HG02852 (cell line): ENCODE results near the gene EDNRA.

Experiments used
- ATAC-seq: cut with Tn5 transposase; IDR thresholded peaks from one replicate; pipeline ENCODE4 v1.9.1; 2021; ENCODE audit warnings: mild to moderate bottlenecking, moderate library complexity; ENCODE audit not compliant: unreplicated experiment

EDNRA gene

DNA sequence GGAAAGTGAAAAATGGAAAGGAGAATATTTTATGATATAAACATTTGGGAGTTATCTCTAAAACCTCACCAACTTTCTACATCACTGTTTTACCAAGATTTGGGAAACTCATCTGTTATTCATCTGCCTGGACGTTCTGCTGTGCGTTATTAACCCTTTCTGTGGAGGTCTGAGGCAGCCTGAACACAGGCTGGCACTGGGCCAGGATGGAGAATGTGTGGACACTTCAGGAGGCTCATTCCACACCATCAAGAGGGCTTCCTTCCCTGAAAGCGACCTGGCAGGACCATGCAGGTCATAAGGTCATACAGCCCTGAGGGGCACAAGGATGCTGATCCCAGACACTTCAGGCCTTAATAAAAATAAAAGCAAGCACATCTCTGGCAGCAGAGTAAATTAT lies 105.1 kb downstream of the EDNRA start:
- no peak for ATAC-seq

GRCh38 chr4:147586637-147587036 lies 105.7 kb downstream of the EDNRA start:
- peak; percentile 84 for ATAC-seq

DNA sequence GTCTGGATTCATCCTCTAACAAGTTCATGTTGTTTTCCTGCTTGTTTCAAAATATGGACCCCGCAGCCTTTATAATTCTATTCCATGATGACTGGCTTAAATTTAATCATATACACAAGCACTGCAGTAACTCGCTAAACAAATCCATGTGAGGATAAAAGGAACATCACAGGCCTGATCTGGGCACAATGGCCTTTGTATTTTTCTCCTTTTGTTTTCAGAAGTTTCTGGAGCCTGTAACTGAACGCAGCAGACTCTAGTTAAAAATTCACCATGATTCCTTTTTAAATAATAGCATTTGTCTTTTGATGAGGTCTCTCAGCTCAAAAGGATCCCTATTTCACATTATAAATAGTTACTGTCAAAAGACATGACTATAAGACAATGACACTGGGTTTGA lies 106.1 kb downstream of the EDNRA start:
- ATAC-seq = no peak

GRCh38 chr4:147589586-147589985 lies 108.7 kb downstream of the EDNRA start:
- ATAC-seq = no peak

DNA sequence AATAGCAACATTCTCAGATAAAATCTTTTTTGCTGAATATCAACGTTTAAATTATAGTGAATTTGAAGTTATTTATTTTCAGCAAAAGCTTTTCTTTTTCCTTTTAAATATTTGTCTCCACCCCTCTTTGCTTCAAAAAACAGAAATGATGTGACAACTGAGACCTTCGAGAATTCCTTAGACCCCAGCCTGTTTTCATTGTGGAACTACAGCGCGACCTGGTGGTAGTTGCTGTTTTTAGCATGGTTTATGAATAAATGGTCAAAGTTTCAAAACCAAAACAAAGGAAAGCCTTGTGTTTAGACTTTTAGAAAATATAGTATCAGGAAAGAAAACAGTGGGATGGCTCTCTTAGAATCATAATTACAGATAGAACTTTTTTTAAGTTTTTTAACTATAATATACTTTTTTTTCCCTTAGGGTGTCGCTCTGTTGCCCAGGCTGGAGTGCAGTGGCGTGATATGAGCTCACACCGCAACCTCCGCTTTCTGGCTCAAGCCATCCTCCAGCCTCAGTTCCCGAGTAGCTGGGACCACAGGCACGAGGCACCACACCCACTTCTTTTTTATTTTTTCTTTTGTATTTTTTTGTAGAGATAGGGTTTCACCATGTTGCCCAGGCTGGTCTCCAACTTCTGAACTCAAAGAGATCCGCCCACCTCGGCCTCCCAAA lies 109.5 kb downstream of the EDNRA start:
- peak; percentile 59 for ATAC-seq

- ATAC-seq = no peak
These were observed 110.2 kb downstream of the EDNRA start for GRCh38 chr4:147591106-147591505.

GRCh38 chr4:147594107-147594506 lies 113.2 kb downstream of the EDNRA start:
- no peak for ATAC-seq
